ENCODE results near the gene TM9SF2.

- no peak for TF ChIP-seq CTCF (tag by site-specific recombination; IDR thresholded peaks at IDR 0.05)
- no peak for TF ChIP-seq ZNF658 (tag by site-specific recombination; IDR thresholded peaks at IDR 0.05)
- TF ChIP-seq REPIN1 (tag by site-specific recombination; IDR thresholded peaks at IDR 0.05; ENCODE audit: low read depth): no peak
- no peak for TF ChIP-seq ZNF707 (tag by site-specific recombination; IDR thresholded peaks at IDR 0.05)
- no peak for TF ChIP-seq ZBTB20 (tag by site-specific recombination; IDR thresholded peaks at IDR 0.05)
- no peak for TF ChIP-seq ZNF211 (tag by site-specific recombination; IDR thresholded peaks at IDR 0.05; ENCODE audit: low read depth)
- no peak for TF ChIP-seq ZNF280D (tag by site-specific recombination; IDR thresholded peaks at IDR 0.05)
- TF ChIP-seq MYNN (tag by site-specific recombination; IDR thresholded peaks at IDR 0.05; ENCODE audit: borderline replicate concordance): no peak
- TF ChIP-seq REST (tag by site-specific recombination; IDR thresholded peaks at IDR 0.05): no peak
Measured at GRCh38 chr13:99505814-99506269, 4.6 kb downstream of the TM9SF2 start.
